Measurements from ENCODE around the gene ITM2B.

ITM2B gene

DNA sequence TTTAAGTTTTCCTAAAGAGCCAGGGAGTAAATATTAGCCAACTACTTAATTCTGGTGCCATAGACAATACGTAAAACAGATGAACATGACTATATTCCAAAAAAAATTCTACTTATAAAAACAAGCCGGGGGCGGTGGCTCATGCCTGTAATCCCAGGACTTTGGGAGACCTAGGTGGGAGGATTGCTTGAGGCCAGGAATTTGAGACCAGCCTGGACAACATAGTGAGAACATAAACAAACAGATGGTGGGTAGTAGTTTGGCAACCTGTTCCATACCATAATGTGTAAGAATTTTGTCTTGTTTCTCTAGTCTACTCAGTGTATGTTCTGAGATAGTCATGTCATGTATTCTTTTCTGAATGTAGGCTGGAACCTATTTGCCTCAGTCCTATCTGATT lies 25.4 kb downstream of the ITM2B start:
- DNase-seq (ENCODE audit: low spot score), result no peak
- FAIRE-seq, result no peak

DNA sequence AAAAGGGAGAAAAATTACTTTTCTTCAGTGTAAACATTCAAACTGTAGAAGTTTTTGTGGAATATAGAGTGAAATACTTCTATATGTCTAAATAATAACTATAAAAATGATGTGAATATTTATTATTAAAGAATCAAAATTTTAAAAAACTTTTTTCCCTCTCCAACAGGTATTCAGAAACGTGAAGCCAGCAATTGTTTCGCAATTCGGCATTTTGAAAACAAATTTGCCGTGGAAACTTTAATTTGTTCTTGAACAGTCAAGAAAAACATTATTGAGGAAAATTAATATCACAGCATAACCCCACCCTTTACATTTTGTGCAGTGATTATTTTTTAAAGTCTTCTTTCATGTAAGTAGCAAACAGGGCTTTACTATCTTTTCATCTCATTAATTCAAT lies 28.0 kb downstream of the ITM2B start:
- DNase-seq (ENCODE audit: low spot score) (no peak), FAIRE-seq (no peak)

DNA sequence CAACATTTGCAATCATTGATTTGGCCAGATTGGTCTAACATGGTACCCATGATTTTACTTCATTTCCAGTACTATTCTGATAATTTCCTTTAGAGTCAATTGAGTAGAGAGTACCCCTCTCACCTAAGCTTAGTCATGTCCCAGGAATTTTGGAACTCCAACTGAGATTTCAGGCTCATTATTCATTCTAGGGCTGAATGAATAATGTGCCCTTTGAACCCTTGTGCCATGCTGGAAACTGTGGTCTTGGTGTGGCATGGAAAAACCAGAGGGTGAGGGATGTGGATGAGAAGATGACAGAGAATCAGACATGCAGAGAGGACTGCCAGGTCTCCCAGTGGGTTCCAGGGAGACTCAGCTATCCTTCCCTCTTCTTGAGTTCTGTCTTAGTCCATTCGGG lies 30.2 kb downstream of the ITM2B start:
- peak; percentile 69 for DNase-seq (ENCODE audit: low spot score)
- FAIRE-seq, result peak; percentile 82

DNA sequence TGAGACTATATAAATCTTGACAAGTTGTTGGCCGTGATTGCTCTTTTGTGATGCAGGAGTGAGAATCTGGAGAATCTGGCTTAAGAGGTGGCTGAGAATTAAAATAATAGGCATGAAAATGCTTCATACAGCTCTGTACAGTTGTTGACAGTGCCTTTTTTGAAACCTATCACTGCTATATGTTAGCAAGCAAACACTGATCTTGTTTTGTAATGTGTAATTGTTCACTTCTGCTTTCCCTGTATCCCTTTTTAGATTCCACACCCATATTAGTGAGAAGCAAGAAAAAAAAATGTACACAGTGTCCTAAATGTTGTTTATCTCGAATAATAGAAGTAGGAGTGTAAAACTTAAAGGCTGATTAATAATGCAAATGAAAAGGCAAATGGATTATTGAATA lies 31.1 kb downstream of the ITM2B start:
- FAIRE-seq (no peak), DNase-seq (ENCODE audit: low spot score) (no peak)

DNA sequence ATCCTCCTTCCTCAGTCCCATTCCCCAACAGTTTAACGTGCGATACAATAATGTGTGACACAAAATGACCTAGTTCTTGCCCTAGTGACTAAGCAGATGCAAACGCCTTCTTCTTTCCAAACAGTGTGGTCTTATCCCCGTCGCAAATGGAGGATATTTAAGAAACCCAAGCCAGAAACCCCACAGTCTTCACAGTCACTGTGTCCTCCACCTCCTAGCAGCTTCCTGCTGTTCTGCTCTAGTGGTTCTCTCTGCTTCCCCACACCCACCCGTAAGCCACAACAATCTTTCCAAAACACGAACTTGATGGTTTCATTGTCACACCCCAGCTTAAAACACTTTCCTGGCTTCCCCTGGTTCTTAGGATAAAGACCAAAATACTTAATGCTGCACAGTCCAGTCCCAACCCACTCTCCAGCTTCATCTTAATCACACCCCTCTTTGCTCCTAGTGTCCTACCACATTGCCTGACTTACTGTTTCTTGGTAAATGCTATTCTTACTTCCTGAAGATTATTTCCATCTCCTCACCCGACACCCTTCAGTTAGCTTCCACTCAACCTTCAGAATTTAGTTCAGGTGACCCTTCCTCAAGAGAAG lies 32.3 kb downstream of the ITM2B start:
- FAIRE-seq (peak; percentile 66), DNase-seq (ENCODE audit: low spot score) (peak; percentile 46)

DNA sequence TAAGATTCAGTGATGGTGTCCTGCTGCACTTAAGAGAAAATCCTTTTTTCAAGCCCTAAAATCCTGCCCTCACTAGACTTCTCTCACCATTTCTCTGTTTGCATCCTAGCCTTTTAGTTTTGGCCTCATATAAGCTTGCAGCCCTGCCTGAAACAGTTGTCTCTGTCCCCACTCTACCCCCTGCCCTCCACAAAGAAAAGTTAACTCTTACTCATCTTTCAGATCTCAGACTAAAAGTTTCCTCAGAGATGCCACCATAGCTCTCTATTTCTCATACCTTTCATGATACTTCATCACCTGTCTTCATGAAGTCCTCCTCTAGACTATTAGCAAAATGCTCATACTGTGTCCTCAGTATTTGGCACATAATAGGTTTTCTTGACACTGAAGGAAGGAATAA lies 33.1 kb downstream of the ITM2B start:
- FAIRE-seq (no peak), DNase-seq (ENCODE audit: low spot score) (no peak)

DNA sequence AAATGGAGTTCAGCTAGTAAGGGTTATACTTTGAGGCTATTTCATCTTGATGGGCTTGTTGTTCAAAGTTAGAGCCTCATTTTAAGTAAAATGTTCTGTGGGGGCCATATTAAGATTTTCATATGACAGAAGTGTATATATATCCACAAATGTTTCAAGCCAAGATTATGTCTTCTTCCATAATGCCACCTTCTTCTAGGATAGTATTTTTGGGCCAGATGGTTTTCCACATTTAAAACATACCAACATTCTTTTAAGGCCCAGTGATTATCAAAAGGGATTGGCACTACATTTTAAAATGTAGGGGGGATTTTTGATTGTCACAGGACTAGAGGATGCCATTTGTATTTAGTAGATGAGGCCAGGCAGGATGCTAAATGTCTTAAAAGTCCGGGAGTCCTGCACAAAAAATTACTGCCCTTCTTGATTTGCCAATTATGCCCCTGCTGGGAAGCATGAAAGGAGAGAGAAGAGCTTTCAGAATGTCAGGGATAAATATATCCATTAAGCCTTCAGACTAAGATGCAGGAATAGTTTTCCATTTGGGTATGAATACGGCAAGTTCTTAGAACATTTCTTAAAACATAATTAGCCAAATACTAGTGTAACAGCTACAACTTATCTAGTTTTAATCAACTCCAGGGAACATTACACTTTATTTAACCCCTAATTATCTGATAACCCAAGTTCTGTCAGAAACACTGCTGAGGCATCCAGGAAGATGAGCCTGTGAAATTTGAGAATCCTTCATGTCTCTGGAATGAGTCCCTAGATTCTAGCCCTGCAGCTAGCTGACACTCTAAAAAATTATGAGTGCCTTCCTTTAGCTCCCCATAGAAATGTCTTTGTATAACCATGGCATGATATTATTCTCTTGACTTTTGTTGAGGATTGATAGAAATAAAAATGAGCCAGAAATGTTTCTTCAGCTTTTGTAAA lies 34.0 kb downstream of the ITM2B start:
- no peak for DNase-seq (ENCODE audit: low spot score)
- FAIRE-seq, result no peak

DNA sequence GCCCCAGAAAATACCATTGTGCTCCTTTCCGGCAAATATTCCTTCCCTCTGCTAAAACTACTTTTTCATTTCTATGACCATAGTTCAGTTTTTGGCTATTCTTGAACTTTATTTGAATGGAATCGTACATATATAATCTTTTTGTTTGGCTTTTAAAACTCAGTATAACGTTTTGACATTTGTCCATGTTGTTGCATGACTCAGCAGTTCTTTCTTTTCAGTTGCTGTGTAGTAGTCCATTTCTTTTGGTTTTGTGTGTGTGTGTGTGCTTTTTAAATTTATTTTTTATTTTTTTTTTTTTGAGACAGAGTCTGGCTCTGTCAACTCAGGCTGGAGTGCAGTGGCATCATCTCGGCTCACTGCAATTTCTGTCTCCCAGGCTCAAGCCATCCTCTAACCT lies 35.0 kb downstream of the ITM2B start:
- no peak for DNase-seq (ENCODE audit: low spot score)
- no peak for FAIRE-seq

DNA sequence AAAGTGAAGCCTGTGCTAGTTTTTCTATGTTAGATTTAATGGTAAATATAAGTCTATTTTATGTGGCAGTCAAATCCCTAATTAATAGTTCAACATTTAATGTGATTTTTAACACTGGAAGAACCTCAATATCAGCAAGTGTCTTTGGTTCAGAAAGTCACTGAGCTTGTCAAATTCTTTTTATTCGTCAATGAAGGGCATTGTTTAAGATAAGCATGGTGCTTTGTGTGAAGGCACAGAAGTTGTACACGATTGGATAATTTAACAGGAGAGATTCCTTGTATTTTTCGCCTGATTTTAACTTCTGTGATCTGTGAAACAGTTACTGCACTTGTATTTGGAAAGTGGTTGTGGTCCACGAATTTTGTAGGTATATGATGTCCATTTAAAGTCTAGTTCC lies 40.3 kb downstream of the ITM2B start:
- DNase-seq (ENCODE audit: low spot score), result no peak
- no peak for FAIRE-seq

DNA sequence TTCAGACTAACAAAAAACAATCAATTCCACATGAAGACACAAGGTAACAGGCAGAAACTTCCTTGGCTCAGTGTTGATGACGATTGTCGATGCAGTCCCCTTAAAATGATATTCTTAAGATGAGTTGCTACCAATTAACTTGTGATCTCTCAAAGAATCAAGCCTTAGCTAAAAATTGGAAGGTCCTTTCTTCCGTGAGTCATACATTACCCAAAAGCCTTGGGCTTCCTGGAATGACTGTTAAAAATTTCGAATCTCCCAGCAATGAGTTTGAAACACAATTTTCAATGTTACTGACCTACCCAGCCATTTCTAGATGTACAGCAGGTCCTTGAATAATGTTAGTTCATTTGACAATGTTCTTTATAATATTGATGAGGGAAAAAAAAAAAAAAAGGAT lies 42.5 kb downstream of the ITM2B start:
- FAIRE-seq, result no peak
- no peak for DNase-seq (ENCODE audit: low spot score)

DNA sequence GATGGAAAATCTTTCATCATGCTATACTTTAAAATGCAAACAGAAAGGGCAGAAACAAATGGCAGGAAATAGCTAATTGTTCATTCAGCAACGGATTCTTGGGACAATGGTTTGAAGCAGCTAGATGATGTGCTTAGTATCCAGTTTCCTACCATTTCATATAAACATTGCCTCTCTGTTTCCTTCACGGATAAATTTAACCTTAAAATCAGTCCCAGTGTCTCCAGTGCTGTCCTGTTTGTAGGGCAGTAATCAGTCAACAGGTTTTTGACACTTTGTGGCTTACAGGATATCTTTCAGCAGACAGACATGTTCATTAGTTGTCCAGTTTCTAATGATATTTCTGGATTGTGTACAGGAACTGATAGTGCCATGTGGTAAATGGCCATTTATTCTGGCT lies 45.8 kb downstream of the ITM2B start:
- DNase-seq (ENCODE audit: low spot score), result no peak
- FAIRE-seq, result no peak

DNA sequence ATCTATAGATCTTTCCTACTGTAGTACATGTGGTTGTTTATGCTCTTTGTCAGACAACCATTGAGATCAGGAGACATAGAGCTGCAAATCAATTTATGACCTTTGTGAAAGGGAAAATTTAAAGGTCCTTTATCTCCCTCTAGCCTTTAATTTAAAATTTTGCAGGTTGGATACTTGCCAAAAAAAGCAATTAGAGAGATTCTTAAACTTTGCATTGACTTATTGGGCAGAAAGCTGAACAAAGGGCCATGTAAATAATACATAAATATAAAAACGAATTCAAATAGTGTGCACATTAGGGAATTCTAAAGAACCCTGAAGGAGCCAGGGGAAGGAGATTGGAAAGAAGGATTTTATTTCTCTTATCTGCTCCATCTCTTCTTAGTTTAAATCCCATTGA lies 48.5 kb downstream of the ITM2B start:
- DNase-seq (ENCODE audit: low spot score) (no peak), FAIRE-seq (no peak)

DNA sequence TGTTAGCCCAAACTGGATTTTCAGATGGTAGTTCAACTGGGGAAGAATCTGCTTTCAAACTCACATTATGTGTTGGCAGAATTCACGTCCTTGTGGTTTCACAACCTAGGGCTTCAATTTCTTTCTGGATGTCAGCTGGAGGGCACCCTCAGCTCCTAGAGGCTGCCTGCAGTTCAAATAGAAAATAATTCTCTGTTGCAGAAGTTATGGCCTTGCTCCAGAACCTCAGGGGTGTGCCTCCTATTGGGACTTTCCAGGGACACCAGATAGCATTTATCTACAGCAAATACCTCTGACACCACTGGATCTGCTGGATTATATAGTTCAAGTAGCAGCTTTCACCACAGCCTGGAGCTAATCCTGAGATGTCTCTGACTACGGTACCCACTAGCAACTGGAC lies 58.7 kb downstream of the ITM2B start:
- DNase-seq (ENCODE audit: low spot score), result no peak
- FAIRE-seq, result no peak

DNA sequence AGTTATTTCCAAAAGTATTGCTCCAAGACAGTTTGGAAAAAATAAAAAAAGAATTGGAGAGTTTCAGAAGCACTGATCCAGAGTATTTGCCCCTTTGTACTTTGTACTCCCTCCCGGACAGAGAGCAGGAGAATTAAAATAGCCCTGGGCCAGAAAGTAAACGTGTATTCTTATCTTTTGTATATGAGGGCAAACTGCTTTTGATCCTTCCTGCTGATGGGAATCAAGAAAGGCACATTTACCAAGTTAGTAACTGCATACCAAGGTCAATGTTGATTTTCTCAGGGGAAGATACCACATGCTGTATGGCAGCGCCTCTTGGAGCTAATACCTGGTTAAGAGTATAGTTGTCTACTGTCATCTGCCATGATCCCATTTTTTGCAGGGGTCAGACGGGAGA lies 59.6 kb downstream of the ITM2B start:
- FAIRE-seq (no peak), DNase-seq (ENCODE audit: low spot score) (no peak)

DNA sequence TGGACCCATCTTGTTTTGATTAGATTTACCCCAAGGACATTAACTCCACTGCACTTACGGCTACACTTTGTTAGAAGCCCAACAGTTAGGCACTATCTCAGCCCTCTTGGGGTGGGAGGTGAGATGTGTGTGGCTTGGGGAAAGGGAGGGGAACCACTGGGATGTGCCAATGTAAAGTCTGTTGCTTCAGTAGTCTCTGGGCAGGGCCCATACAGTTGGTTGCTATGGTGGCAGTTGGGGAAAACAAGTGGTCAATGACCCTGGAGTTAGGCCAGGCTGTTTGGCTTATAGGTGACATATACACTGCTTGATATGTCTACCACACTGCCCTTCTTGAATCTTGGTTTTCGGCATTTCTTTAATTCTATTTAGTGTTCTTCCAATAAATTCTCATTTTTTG lies 61.6 kb downstream of the ITM2B start:
- DNase-seq (ENCODE audit: low spot score), result no peak
- no peak for FAIRE-seq

DNA sequence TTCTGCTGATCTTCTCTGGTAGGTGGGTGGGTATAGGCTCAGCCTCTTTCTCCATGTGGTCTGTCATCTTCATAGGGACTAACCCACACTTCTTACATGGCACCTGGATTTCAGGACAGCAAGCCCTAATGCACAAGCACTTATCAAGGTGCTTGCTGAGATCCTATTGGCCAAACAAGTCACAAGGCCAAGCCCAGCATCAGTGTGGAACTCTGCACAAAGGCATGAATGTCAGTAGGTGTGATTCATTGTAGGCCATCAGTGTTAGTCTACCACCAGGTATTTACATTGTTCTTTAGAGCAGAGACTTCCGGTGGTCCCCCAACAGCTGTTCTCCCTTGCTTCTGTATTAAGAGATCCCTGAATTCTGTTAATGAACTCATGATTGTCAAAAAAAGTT lies 62.3 kb downstream of the ITM2B start:
- DNase-seq (ENCODE audit: low spot score), result no peak
- FAIRE-seq, result no peak

DNA sequence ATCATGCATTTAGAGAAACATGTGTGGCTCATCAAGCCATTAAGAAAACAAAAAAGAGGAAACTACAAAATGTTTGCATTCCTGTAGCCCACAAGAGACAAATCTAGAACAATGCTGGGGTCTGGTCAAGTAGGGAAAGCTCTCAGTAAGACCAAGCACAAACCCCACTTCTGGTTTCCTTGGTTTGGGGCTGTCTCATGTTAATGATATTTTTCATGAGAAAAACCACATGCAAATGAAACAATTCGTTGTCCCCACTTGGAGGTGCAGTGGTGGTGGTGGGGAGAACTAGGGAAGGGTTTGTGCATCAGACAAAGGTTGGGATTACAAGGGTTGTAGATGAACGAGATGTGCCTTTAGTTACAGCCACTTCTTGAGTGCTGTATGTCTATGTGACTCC lies 63.5 kb downstream of the ITM2B start:
- FAIRE-seq (no peak), DNase-seq (ENCODE audit: low spot score) (no peak)

DNA sequence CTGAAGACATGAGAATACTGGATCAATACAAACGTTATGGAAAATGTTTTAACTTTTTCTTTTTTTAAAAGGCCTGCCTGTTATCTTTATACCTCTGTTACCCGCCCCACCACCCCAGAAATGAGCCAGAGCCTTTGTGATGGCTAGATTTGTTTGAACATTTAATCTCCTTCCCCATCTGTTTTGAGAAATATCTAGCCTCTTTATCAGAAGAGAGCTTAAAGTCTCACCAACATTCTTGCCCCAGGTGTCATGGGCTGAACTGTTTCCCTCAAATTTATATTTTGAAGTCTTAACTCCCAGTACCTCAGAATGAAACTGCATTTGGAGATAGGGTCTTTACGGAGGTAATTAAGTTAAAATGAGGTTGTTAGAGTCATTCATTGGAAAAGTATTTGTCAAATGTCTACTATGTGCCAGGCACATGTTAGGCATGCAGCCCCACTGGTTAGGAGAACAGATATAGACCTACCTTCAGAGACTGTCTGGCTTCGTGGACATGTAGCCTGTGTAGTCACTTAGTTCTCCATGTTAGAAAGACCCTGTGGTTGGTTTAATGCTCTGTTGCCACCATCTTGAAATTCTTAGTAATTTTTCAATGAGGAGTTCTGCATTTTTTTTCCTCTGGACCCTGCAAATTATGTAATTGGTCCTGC lies 64.3 kb downstream of the ITM2B start:
- DNase-seq (ENCODE audit: low spot score), result no peak
- no peak for FAIRE-seq

DNA sequence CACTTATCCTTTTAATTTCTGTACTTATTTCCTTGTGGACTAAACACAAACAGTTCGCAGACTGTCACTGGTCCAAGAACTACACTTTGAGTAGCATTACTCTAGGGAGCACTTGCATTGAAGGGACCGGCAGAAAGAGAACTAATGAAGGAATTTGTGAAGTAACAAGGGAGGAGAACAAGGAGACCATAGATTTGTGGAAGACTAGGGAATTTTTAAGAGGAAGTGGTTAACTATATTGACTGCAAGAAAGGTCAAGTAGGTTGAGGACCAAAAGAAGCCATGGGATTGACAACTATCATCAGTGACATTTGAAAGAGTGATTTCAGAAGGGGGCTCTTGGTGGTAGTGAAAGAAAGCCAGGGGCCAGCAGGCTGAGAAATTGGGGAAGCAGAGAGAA lies 66.6 kb downstream of the ITM2B start:
- FAIRE-seq (no peak), DNase-seq (ENCODE audit: low spot score) (no peak)

DNA sequence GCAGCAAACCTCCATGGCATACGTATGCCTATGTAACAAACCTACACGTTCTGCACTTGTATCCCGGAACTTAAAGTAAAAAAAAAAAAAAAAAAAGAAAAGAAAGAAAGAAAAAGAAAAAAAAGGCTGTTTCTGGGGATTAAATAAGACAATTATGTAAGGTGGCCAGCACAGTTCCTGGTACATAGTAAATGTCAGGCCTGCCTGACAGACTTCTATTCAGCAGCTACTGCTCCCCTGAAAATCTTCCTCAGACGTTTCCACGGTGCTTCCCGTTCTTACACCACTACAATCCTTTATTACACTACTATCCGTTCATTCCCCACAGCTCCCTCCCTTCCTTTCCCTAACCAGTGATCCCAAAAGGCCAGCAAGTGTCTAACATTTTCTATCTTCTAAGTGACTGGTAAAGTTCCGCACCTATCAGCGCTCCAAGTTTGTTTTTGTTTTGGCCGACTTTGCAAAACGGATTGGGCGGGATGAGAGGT lies 69.9 kb downstream of the ITM2B start:
- FAIRE-seq, result no peak
- DNase-seq (ENCODE audit: low spot score), result peak; percentile 5

DNA sequence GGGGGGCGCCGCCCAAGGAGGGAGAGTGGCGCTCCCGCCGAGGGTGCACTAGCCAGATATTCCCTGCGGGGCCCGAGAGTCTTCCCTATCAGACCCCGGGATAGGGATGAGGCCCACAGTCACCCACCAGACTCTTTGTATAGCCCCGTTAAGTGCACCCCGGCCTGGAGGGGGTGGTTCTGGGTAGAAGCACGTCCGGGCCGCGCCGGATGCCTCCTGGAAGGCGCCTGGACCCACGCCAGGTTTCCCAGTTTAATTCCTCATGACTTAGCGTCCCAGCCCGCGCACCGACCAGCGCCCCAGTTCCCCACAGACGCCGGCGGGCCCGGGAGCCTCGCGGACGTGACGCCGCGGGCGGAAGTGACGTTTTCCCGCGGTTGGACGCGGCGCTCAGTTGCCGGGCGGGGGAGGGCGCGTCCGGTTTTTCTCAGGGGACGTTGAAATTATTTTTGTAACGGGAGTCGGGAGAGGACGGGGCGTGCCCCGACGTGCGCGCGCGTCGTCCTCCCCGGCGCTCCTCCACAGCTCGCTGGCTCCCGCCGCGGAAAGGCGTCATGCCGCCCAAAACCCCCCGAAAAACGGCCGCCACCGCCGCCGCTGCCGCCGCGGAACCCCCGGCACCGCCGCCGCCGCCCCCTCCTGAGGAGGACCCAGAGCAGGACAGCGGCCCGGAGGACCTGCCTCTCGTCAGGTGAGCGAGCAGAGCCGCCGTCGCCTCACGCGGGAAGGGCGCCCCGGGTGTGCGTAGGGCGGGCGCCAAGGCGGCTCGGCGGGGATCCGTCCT lies 70.5 kb downstream of the ITM2B start, which contains the start of gene RB1:
TSS of gene RB1 (plus strand) at position 393 of the 784 bp plus-strand sequence. CDS start at position 555, 162 bp downstream.
- FAIRE-seq (no peak), DNase-seq (ENCODE audit: low spot score) (peak; percentile 73)
